AG04449 (cell line): ENCODE measurements around the gene MAD1L1.

ENCODE experiments used
- CTCF ChIA-PET: fragments of 350-600 bp; formaldehyde crosslinking; extraction: SDS; loops from one replicate; lab custom pipeline; 2021; ENCODE audit warnings: antibody characterized with exemption; lab: Yijun Ruan, JAX
- POLR2A ChIA-PET: fragments of 400-600, 350-600 bp; formaldehyde crosslinking; extraction: SDS; loops from one replicate; lab custom pipeline; 2020; ENCODE audit warnings: antibody characterized with exemption, inconsistent platforms; lab: Yijun Ruan, JAX
- DNase-seq: peaks from one replicate; pipeline ENCODE4 v3.0.0-alpha.2; 2010; ENCODE audit warnings: low read depth, low spot score
- H3K4me3 ChIP-seq: 2 replicates; pipeline ENCODE4 v1.5.1; 2011; ENCODE audit warnings: low read depth, mild to moderate bottlenecking, control low read depth, low read length
- TF ChIP-seq, protein P1 (sequence below): IDR thresholded peaks from one replicate; pipeline ENCODE4 v1.5.1; 2011; ENCODE audit warnings: mild to moderate bottlenecking, moderate library complexity, low read length, control low read depth, inconsistent platforms; ENCODE audit not compliant: insufficient read depth; ENCODE audit errors: missing control alignments

MAD1L1 gene

DNA sequence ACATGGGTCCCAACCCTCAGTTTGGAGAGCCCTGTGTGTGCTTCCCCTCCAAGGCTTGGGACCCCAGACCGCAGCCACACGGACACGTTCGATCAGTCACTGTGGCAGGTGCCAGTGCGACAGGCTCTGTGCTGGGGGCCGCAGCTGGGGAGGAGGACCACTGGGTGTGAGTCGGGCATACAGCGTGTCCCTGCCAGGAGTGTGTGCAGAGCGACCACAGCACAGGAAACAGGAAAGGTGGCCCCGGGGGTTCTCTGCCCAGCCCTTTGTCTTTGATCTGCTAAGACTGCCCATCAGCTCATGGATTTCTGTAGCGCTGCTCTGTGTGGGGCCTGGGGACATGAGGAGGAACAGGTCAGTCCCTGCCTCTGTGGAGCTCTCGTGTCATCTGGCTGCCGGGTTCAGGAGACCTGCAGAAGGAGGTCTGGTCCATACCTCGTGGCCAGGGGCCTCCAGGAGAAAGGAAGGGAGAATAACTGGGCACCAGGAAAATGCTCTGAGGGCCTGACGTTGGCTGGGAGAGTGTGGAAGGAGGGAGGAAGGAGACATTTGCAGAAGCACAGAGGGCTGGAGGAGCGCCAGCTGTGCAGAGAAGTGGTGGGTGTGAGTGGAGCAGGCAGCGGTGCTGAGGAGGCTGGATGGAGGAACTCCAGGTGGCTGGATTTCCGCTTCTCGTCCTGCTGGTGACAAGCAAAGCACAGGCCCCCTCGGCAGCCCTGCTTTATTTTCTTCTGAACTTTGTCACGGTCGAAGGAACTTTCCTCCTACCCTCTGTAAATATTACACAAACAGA lies 13.3 kb upstream of the MAD1L1 start:
- H3K4me3 ChIP-seq, result no peak overlapping the region
- POLR2A ChIA-PET, result no interaction called here
- DNase-seq, result no peak
- CTCF ChIA-PET, result interaction anchor here (1.8 kb wide), 1 partner anchor 102 kb away, joined by 9 read pairs; no protein-coding TSS in a partner anchor
- TF ChIP-seq, protein P1, sequence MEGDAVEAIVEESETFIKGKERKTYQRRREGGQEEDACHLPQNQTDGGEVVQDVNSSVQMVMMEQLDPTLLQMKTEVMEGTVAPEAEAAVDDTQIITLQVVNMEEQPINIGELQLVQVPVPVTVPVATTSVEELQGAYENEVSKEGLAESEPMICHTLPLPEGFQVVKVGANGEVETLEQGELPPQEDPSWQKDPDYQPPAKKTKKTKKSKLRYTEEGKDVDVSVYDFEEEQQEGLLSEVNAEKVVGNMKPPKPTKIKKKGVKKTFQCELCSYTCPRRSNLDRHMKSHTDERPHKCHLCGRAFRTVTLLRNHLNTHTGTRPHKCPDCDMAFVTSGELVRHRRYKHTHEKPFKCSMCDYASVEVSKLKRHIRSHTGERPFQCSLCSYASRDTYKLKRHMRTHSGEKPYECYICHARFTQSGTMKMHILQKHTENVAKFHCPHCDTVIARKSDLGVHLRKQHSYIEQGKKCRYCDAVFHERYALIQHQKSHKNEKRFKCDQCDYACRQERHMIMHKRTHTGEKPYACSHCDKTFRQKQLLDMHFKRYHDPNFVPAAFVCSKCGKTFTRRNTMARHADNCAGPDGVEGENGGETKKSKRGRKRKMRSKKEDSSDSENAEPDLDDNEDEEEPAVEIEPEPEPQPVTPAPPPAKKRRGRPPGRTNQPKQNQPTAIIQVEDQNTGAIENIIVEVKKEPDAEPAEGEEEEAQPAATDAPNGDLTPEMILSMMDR, result no peak

GRCh38 chr7:2244404-2244995 lies 11.8 kb upstream of the MAD1L1 start:
- CTCF ChIA-PET, result interaction anchor here (1.8 kb wide), 1 partner anchor 103 kb away, joined by 9 read pairs; no protein-coding TSS in a partner anchor
- TF ChIP-seq, protein P1, result no peak
- DNase-seq, result no peak
- no peak overlapping the region for H3K4me3 ChIP-seq
- POLR2A ChIA-PET, result no interaction called here

- H3K4me3 ChIP-seq, result no peak overlapping the region; the same call in 1 of the 2 replicates
- POLR2A ChIA-PET, result no interaction called here
- CTCF ChIA-PET, result no interaction called here
- no peak for DNase-seq
- TF ChIP-seq, protein P1, result no peak
Measured at GRCh38 chr7:2243458-2243857, 10.7 kb upstream of the MAD1L1 start.

DNA sequence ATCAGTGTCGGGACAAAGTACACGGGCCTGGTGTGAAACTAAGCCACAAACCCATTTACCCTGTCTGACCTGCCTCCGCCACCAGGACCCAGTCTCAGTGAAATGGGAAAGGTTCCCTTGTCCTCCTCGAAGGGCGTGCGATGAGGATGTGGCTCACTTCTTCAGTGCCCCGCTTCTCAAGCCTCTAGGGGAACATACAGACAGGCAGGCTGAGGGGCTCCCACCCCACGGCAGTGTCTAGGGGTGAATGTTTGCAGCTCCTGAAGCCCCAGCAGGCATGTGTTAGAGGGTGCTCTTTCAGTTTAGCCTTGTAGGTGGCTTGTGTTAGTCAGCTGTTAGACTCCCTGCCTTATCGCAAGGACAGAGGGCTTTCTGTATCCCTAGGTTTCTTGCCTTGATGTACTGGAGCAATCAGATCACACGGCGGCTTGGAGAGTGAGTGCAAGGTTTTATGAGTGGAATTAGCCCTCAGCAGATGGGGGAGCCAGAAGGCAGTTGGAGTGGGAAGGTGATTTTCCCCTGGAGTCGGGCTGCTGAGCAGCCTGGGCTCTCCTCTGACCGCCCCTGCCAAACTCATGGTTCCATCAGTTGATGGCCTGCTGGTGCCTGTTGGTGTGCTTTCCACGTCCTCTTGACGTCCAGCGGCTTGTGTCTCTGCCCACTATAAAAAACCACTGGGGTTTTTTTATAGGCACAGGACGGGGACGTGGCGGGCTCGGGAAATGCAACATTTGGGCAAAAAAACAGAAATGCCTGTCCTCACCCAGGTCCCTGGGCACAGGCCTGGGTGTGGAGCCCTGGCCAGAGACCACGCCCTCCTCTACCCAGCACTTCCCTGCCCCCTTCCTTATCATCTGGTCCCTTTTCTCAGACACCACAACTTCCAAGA lies 10.0 kb upstream of the MAD1L1 start:
- TF ChIP-seq, protein P1, result no peak
- no peak for DNase-seq
- peak overlapping the region; percentile 89 for H3K4me3 ChIP-seq
- ChIA-PET CTCF (interaction anchor here (1.5 to 2.1 kb wide), 2 partner anchors 11 to 105 kb away, joined by 3 to 11 read pairs; partner anchors contain the start of gene MAD1L1), POLR2A (interaction anchor here (1.3 to 1.6 kb wide), 2 partner anchors 9 to 111 kb away, joined by 3 to 4 read pairs; no protein-coding TSS in a partner anchor)

DNA sequence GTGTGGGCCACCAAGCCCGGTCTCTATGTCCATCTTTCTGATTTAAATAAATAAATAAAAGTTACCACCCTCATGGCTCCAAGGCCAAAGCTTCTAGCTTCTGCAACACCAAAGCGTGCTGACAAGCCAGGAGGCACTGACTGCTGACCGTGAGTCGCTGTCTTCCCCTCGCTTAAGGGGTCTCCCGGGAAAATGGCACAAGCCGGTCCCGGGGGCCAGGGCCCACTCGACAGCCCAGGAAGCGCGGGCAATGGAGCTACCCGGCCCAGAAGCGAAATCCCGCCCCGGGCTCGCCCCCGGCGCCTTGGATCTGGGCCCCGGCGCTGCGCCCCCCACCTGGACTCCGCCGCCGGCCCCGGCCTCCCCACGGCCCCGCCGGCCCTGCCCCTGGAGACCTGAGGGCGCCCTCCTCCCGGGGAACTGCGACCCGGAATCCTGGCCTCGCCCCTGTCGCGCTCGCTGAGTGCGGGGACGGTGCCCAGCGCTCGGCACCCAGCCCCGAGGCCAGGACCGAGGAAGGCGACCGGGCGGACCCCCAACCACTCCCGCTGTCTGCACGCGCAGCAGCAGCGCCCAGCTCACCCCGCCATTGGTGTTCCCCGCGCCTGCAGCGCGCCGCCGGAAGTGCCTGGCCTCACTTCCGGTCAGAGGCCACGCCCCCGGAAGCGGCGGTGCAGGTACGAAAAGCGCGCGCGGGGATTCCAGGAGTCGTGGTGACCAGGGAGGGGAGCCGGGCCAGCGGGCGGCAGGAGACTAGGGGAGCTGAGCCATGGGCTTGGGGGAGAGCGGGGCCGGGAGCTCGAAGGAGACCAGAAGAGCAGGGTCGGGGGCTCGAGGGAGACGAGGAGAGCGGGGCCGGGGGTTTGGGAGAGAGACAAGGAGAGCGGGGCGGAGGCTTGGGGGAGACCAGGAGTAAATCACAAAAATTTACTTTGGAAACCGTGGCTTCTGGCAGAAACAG lies 9.1 kb upstream of the MAD1L1 start, which contains the start of the genes MRM2 and NUDT1:
MRM2 (minus strand) TSS at position 626 of the 961 bp plus-strand sequence; CDS start at position 590, 36 bp downstream.
NUDT1 (plus strand) TSS at position 647 of the 961 bp plus-strand sequence. CDS start 2,349 bp downstream, outside the sequence.
- ChIA-PET CTCF (interaction anchor here (1.5 to 2.1 kb wide), 2 partner anchors 10 to 106 kb away, joined by 3 to 11 read pairs; partner anchors contain the start of gene MAD1L1), POLR2A (interaction anchor here (1.3 to 1.6 kb wide), 2 partner anchors 8 to 112 kb away, joined by 3 to 4 read pairs; no protein-coding TSS in a partner anchor)
- DNase-seq, result no peak
- TF ChIP-seq, protein P1, result no peak
- H3K4me3 ChIP-seq, result peak within 1 kb of the TSS; percentile 89
